Liver (tissue), 3 donors: ENCODE results near the gene PPP2R3B.

Experiments
- ATF3 ChIP-seq: IDR thresholded peaks from 2 replicates; pipeline ENCODE4 v1.6.1; 2016; ENCODE audit warnings: antibody characterized with exemption
- CTCF ChIP-seq: fragments of 150-350 bp; IDR thresholded peaks from 2 replicates; pipeline ENCODE4 v1.5.1; 2017; ENCODE audit warnings: improper control_type of control experiment, low read depth, low read length; ENCODE audit not compliant: missing input control
- HNF4G ChIP-seq: IDR thresholded peaks from 2 replicates; pipeline ENCODE4 v1.6.1; 2016; ENCODE audit warnings: antibody characterized with exemption
- donor health status: healthy.
- donor health status: healthy.

GRCh38 chrX:313546-313945 lies 73.2 kb downstream of the PPP2R3B start:
- TF ChIP-seq ATF3: no peak
- no peak for TF ChIP-seq CTCF
- no peak for TF ChIP-seq HNF4G
